SK-N-SH (cell line): Measurements from ENCODE around the gene COL5A1. TPM values are rescaled to one million over a fixed set of nuclear protein-coding genes. Genes with fewer than 3 reads are reported as not detected.

Experiments
- CTCF ChIA-PET: fragments of 300-600, 350-600 bp; formaldehyde crosslinking; extraction: SDS; loops from one replicate; lab custom pipeline; 2021; lab: Yijun Ruan, JAX
- POLR2A ChIA-PET: fragments of 350-600 bp; sonication (Branson Sonifier 250); formaldehyde crosslinking; extraction: SDS; loops from one replicate; lab custom pipeline; 2020; ENCODE audit warnings: antibody characterized with exemption, inconsistent platforms; lab: Yijun Ruan, JAX
- DNase-seq: peaks from one replicate; pipeline ENCODE4 v3.0.0; 2012
- H2AFZ ChIP-seq: fragments of 200-600 bp; sonication (generic); 2 replicates; pipeline ENCODE4 v1.8.1; 2016; ENCODE audit warnings: antibody characterized with exemption, mild to moderate bottlenecking, low read depth
- H3F3A ChIP-seq: fragments of 200-600 bp; sonication (generic); replicated peaks from 2 replicates; pipeline ENCODE3; 2016; ENCODE audit warnings: antibody characterized with exemption, mild to moderate bottlenecking; ENCODE audit not compliant: insufficient read depth
- H3K27ac ChIP-seq, 2 experiments: fragments of 200-500 bp in 1 of 2; fragments of 200-600 bp in 1 of 2; sonication (Bioruptor generic) in 1 of 2; sonication (generic), shearing (Covaris generic) in 1 of 2; 2 replicates each; pipeline versions ENCODE4 v1.5.1 to v1.6.1; 2014 to 2016; ENCODE audit warnings: low read depth in 2 of 2, inconsistent platforms in 1 of 2, low read length in 1 of 2, mild to moderate bottlenecking in 1 of 2, mixed read lengths in 1 of 2
- H3K27me3 ChIP-seq: fragments of 200-600 bp; sonication (generic), shearing (Covaris generic); 2 replicates; pipeline ENCODE4 v1.6.1; 2016; ENCODE audit warnings: mixed run types; ENCODE audit not compliant: insufficient read depth
- H3K36me3 ChIP-seq, 2 experiments: fragments of 200-500 bp in 1 of 2; fragments of 200-600 bp in 1 of 2; sonication (Bioruptor generic) in 1 of 2; sonication (generic) in 1 of 2; replicated peaks in 1 of 2; 2 replicates each; pipeline versions ENCODE3 to v1.5.1; 2014 to 2016; ENCODE audit warnings: low read length in 1 of 2, mild to moderate bottlenecking in 1 of 2; ENCODE audit not compliant: insufficient read depth in 2 of 2, control insufficient read depth in 1 of 2
- H3K4me1 ChIP-seq, 2 experiments: fragments of 200-500 bp in 1 of 2; fragments of 200-600 bp in 1 of 2; sonication (Bioruptor generic) in 1 of 2; sonication (generic), shearing (Covaris generic) in 1 of 2; 2 replicates each; pipeline versions ENCODE4 v1.5.1 to v1.6.1; 2014 to 2016; ENCODE audit warnings: low read depth in 1 of 2, low read length in 1 of 2, mixed run types in 1 of 2; ENCODE audit not compliant: insufficient read depth in 2 of 2, control insufficient read depth in 1 of 2
- H3K4me2 ChIP-seq: fragments of 200-600 bp; sonication (generic), shearing (Covaris generic); 2 replicates; pipeline ENCODE4 v1.6.1; 2017; ENCODE audit warnings: mixed run types
- H3K4me3 ChIP-seq, 2 experiments: fragments of 200-500 bp in 1 of 2; fragments of 200-600 bp in 1 of 2; sonication (Bioruptor generic) in 1 of 2; sonication (generic), shearing (Covaris generic) in 1 of 2; 2 replicates each; pipeline versions ENCODE4 v1.5.1 to v1.8.1; 2014 to 2016; ENCODE audit warnings: low read depth in 2 of 2, inconsistent platforms in 1 of 2, low read length in 1 of 2, mild to moderate bottlenecking in 1 of 2, mixed read lengths in 1 of 2, moderate library complexity in 1 of 2
- H3K79me2 ChIP-seq: fragments of 200-600 bp; sonication (generic); 2 replicates; pipeline ENCODE4 v1.8.1; 2017; ENCODE audit warnings: mild to moderate bottlenecking; ENCODE audit not compliant: insufficient read depth
- H3K9ac ChIP-seq: fragments of 200-600 bp; sonication (generic); 2 replicates; pipeline ENCODE4 v1.6.1; 2017; ENCODE audit warnings: mixed run types
- H3K9me2 ChIP-seq: fragments of 200-600 bp; sonication (generic); 2 replicates; pipeline ENCODE4 v1.6.1; 2017; ENCODE audit warnings: mixed run types
- H3K9me3 ChIP-seq: fragments of 200-600 bp; sonication (generic); 2 replicates; pipeline ENCODE4 v1.6.1; 2017; ENCODE audit warnings: mixed run types, mild to moderate bottlenecking, moderate library complexity
- H4K20me1 ChIP-seq: fragments of 200-600 bp; sonication (generic); 2 replicates; pipeline ENCODE4 v1.6.1; 2017; ENCODE audit warnings: mild to moderate bottlenecking, mixed run types; ENCODE audit not compliant: insufficient read depth
- CHD2 ChIP-seq: fragments of 150-350 bp; IDR thresholded peaks from 2 replicates; pipeline ENCODE4 v1.6.1; 2018; ENCODE audit warnings: low read length; ENCODE audit not compliant: partially characterized antibody
- CTCF ChIP-seq: fragments of 200-600 bp; sonication (generic); IDR thresholded peaks from 2 replicates; pipeline ENCODE4 v1.6.1; 2017; ENCODE audit warnings: antibody characterized with exemption, mild to moderate bottlenecking, moderate library complexity
- EP300 ChIP-seq, 2 experiments: IDR thresholded peaks; 2 replicates each; pipeline versions ENCODE4 v1.4.0 to v1.6.1; 2012; ENCODE audit warnings: borderline replicate concordance in 1 of 2, low read depth in 1 of 2, low read length in 1 of 2
- EZH2phosphoT487 ChIP-seq: fragments of 200-600 bp; sonication (generic); IDR thresholded peaks from 2 replicates; pipeline ENCODE4 v1.6.1; 2017; ENCODE audit warnings: low read depth, mixed run types, mild to moderate bottlenecking, antibody characterized with exemption, moderate library complexity, borderline replicate concordance
- FOSL2 ChIP-seq: IDR thresholded peaks from 2 replicates; pipeline ENCODE4 v1.4.0; 2012; ENCODE audit warnings: low read depth, mild to moderate bottlenecking, moderate library complexity, borderline replicate concordance
- FOXJ3 ChIP-seq: sonication (generic); formaldehyde crosslinking; IDR thresholded peaks from 2 replicates; pipeline ENCODE4 v1.5.1; 2020; ENCODE audit warnings: mild to moderate bottlenecking, missing genetic modification reagents
- GABPA ChIP-seq: IDR thresholded peaks from 2 replicates; pipeline ENCODE4 v1.4.0; 2012; ENCODE audit warnings: low read depth, mild to moderate bottlenecking
- JUND ChIP-seq: IDR thresholded peaks from 2 replicates; pipeline ENCODE4 v1.4.0; 2012
- MEF2A ChIP-seq: IDR thresholded peaks from 2 replicates; pipeline ENCODE4 v1.4.0; 2012; ENCODE audit warnings: low read depth, borderline replicate concordance
- MXI1 ChIP-seq: IDR thresholded peaks from 2 replicates; pipeline ENCODE4 v1.6.1; 2012; ENCODE audit warnings: mild to moderate bottlenecking, low read depth, low read length, improper control_type of control experiment
- NFIC ChIP-seq: IDR thresholded peaks from 2 replicates; pipeline ENCODE4 v1.4.0; 2012; ENCODE audit warnings: borderline replicate concordance
- PBX3 ChIP-seq: IDR thresholded peaks from 2 replicates; pipeline ENCODE4; 2012
- RCOR1 ChIP-seq: fragments of 150-350 bp; IDR thresholded peaks from 2 replicates; pipeline ENCODE4 v1.6.1; 2017; ENCODE audit warnings: antibody characterized with exemption, low read length
- RXRA ChIP-seq: IDR thresholded peaks from 2 replicates; pipeline ENCODE4 v1.4.0; 2012; ENCODE audit warnings: low read depth, mild to moderate bottlenecking, borderline replicate concordance
- SMC3 ChIP-seq: IDR thresholded peaks from 2 replicates; pipeline ENCODE4 v1.6.1; 2012; ENCODE audit warnings: low read depth, low read length, improper control_type of control experiment
- TCF12 ChIP-seq: IDR thresholded peaks from 2 replicates; pipeline ENCODE4 v1.4.0; 2012
- YY1 ChIP-seq: IDR thresholded peaks from 2 replicates; pipeline ENCODE4 v1.4.0; 2012; ENCODE audit warnings: low read depth, mild to moderate bottlenecking
- ZBTB33 ChIP-seq: IDR thresholded peaks from 2 replicates; pipeline ENCODE4 v1.4.0; 2012; ENCODE audit warnings: low read depth, borderline replicate concordance
- WGBS: methylation state at CpG from one replicate; pipeline ENCODE4 v1.1.6; 2017; ENCODE audit warnings: low lambda C conversion rate; 5-methylcytosine and 5-hydroxymethylcytosine counted together
- polyA plus RNA-seq, 3 experiments: library from polyadenylated mRNA; depleted of rRNA; stranded (reverse); fragments of >200 nt; gene quantifications; 2 replicates each; pipeline ENCODE4 v1.2.3, GENCODE V29; 2012
- TF ChIP-seq, protein P1 (sequence below): IDR thresholded peaks from 2 replicates; pipeline ENCODE4 v1.4.0; 2012; ENCODE audit warnings: low read depth
- TF ChIP-seq, protein P2 (sequence below): fragments of 150-350 bp; IDR thresholded peaks from 2 replicates; pipeline ENCODE4 v1.6.1; 2017; ENCODE audit warnings: antibody characterized with exemption, low read length, low read depth, borderline replicate concordance

The COL5A1 gene
- polyA plus RNA-seq, 1 of the 3 experiments (the other 2 are of a cell fraction) = 73.8 TPM

- H4K20me1 ChIP-seq = peaks cover 78% of the 10 kb centered on the region
- H2AFZ ChIP-seq = no peak overlapping the region
- ChIA-PET POLR2A (no interaction called here), CTCF (interaction anchor here (0.6 to 1.1 kb wide), 2 partner anchors 23 to 254 kb away, joined by 3 read pairs; no protein-coding TSS in a partner anchor)
- peaks cover 26 to 46% of the 10 kb centered on the region in 2 experiments for H3K36me3 ChIP-seq
- H3K4me1 ChIP-seq = no peaks in the 10 kb centered on the region
- H3K9me3 ChIP-seq = no peaks in the 10 kb centered on the region
- no peak for TF ChIP-seq NFIC
- TF ChIP-seq FOXJ3 = no peak
- no peak for TF ChIP-seq GABPA
- no peak for TF ChIP-seq PBX3
- no peak for TF ChIP-seq RXRA
- TF ChIP-seq MEF2A = no peak
- no peak for TF ChIP-seq RCOR1
- no peak for TF ChIP-seq ZBTB33
- TF ChIP-seq CHD2 = no peak
- TF ChIP-seq JUND = no peak
- no peak for TF ChIP-seq SMC3
- TF ChIP-seq, protein P1, sequence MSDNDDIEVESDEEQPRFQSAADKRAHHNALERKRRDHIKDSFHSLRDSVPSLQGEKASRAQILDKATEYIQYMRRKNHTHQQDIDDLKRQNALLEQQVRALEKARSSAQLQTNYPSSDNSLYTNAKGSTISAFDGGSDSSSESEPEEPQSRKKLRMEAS = no peak
- TF ChIP-seq FOSL2 = no peak
- TF ChIP-seq EZH2phosphoT487 = no peak
- no peak for TF ChIP-seq YY1
- TF ChIP-seq MXI1 = no peak
- TF ChIP-seq EP300 (IDR thresholded peaks at IDR 0.05; ENCODE audit: borderline replicate concordance in 1 of 2, low read depth in 1 of 2, low read length in 1 of 2) = no peak
- TF ChIP-seq, protein P2, sequence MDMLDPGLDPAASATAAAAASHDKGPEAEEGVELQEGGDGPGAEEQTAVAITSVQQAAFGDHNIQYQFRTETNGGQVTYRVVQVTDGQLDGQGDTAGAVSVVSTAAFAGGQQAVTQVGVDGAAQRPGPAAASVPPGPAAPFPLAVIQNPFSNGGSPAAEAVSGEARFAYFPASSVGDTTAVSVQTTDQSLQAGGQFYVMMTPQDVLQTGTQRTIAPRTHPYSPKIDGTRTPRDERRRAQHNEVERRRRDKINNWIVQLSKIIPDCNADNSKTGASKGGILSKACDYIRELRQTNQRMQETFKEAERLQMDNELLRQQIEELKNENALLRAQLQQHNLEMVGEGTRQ = no peak
- TF ChIP-seq CTCF = no peak
- TF ChIP-seq TCF12 = no peak
- H3K9ac ChIP-seq = no peak overlapping the region
- H3F3A ChIP-seq = peaks cover 65% of the 10 kb centered on the region
- DNase-seq = no peak
- H3K4me2 ChIP-seq = no peak overlapping the region
- WGBS = 89% methylated on average over 9 of the region's 9 CpGs
- H3K27me3 ChIP-seq = no peaks in the 10 kb centered on the region
- peaks cover 35% of the 10 kb centered on the region; the same call in 1 of the 2 replicates for H3K79me2 ChIP-seq
- H3K27ac ChIP-seq = no peak overlapping the region
- H3K9me2 ChIP-seq = no peaks in the 10 kb centered on the region
- H3K4me3 ChIP-seq = no peak overlapping the region
These were observed 117.5 kb downstream of the COL5A1 start for GRCh38 chr9:134758949-134759607.
